Amniotic epithelial cell (primary cell): ENCODE data around the gene WEE2.
"Not testable (repeated sequence)": the region's sequence is repeated elsewhere in the genome, so short reads cannot be mapped to it uniquely, and the experiment has no call there.

Experiments used
- DNase-seq: peaks from one replicate; pipeline ENCODE4 v3.0.0-alpha.2; 2010; ENCODE audit warnings: low read depth

The WEE2 gene

DNA sequence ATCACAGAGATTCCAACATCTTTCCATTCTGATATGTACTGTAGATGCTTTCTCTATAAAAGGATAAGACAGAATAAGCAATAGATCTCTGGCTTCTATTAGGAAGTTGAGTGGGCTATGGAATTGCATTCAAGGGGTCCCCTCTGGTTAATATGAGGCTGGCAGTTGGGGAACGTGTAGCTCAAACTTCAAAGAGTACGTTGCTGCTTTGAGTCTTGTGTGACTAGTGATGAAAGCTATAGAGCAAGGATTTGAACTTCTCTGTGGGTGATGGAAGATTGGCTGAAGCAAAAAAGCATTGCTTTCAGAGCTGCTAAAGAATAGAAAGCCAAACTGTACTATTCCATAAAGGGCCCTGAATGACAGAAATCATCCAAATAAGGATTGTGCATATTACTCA is 6.4 kb downstream of the WEE2 start:
- no peak for DNase-seq

DNA sequence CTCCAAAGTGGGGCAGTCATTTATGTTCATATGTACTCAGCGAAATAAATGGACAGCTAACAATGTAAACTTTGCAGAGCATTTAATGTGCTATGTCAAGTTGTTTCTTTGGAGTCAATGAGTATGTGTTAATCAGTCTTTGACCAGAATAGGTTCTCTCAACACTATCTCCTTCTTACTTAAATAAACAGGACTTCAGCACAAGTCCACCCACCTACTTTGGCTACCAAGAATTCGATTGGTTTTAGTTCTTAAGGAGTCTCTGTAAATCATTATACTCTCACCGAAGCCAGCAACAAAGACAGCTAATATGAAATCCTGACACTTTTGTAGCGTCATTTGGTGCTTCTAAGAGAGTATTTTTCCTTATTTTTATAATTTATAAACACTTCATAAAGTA is 6.9 kb downstream of the WEE2 start:
- no peak for DNase-seq

DNA sequence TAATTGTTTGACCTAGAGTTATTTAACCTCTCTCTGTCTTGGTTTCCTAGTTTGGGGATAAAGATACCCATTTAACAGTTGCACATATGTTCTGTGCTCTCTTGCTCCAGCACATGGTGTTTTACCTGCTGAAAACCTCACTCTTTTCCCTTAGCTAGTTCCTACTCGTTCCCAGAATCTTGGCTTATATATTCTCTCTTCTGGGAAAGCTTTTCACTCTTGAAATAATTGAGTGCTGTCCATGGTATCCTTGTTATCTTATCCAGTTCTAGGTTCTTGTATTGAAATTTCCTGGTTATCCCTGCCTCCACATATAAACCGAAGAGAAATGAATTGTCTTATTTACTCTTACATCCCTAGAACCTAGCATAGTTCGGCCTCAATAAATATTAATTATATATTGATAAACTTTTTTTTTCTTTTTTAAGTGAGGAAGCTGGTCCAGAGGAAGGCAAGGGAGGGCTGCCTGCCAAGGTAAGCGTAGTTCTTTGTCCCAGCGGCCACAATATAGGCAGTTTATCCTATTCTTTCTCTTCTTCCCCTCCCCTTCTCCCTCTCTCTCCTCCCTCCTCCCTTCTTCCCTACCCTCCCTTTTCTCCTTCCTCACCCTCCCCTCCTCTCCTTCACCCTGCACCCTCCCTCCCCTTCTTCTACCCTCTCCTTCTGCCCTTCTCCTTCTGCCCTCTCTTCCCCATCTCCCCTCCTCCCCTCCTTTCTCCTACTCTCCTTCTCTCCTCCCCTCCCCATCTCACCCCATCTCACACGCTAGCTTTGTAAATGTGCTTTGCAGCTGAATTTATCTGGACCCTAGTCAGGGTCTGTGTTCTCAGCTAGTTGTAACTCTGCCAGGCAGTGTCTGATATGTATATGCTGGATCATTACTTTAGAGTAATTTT is 7.9 kb downstream of the WEE2 start:
- DNase-seq, result no peak

DNA sequence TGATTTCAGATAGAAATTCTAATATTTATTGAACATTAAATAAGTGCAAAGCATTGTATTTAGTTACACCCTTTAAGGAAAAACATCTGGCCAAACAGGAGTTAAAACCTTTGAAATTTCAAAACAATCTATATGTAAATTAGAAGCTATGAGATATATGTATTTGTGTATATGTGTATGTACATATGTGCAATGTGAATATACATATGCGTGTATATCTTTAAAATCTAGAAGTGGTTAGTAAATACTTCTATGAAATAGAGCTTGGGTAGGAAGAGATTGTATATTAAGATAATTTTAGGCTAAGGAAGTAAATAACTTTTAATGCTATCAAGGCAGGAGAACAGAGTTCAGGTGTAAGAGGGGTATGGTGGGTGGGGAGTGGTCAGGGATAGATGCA is 9.3 kb downstream of the WEE2 start:
- no peak for DNase-seq

DNA sequence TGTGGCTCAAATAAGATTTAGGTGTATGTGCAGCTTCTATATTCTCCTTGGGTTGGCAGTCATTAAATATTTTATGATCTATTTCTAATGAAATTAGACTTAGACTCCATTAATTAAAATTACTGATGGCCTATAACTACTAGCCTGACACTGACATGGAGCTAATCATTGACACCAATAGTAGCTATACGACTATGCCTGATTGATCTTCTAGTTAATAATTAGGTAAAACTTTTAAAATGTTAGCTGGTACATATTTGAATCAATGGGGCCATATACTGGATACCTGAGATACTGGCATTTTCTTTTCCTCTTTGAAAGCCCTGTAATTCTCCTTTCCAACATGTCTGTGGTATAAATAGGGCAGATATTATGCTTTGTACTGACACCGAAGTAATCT is 14.4 kb downstream of the WEE2 start:
- no peak for DNase-seq

DNA sequence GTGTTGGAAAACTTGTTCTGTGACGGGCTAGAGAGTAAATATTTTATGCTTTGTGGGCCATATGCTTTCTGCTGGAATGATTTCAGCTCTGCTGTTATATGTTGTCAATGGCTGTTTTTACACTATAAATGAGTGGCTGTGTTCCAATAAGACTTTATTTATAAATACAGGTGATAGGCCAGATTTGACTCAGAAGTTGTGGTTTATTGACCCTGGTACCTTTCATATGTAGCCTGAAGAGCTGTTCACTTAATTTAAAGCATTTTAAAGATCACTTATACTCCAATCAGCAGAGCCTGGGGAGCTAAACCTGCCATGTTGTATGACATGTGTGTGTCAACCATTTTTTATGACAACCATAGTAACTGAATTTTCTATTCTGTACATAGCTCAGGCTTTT is 20.9 kb downstream of the WEE2 start:
- DNase-seq, result no peak

DNA sequence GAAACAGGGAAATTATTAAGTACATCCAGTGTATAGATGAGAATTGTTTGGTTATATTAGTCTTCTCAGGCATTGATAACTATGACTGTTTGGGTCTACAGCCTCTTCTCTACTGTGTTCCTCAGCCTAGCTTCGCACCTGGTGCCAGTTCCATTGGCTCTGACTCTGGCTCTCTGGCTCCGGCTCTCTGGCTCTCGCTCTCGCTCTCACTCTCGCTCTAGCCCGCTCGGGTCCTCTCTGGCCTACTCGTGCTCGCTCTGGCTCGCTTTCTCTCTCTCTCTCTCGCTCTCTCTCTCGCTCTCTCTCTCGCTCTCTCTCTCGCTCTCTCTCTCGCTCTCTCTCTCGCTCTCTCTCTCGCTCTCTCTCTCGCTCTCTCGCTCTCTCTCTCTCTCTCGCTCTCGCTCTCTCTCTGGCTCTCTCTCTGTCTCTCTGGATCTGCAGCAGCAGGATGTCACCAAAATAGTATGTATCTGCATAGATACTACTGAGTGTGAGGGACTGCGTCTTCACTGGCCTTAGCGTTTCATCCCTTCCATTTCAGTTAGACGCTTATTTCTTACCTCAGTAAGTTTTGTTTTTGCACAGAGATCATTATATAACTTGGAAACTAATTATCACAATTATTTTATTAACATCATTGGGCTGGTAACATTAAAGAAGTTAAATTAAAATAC is 23.5 kb downstream of the WEE2 start:
- DNase-seq, result peak; percentile 32

DNA sequence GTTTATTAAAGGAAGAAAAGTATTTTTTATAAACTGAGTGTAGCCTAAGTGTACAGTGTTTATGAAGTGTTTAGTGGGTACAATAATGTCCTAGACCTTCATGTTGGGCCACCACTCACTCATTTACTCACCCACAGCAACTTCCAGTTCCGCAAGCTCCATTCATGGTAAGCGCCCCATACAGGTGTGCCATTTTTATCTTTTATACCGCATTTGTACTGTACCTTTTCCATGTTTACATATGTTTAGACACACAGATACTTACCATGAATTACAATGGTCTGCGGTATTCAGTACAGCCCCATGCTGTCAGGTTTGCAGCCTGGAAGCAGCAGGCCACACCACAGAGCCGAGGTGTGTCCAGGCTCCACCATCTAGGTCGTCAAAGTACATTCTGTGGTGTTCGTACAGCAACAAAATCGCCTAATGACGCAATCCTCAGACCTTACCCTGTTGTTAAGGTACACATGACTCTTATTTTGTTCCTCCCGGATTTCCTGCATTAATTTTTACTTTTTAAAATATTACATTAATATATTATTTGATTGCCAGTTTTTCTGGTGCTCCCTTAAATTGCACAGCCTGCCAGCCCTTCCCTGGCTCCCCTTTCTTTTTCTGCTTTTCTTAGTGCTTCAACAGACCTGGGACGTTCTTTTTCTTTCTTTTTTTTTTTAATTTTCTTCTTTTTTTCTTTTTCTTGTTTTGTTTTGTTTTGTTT is 29.1 kb downstream of the WEE2 start:
- DNase-seq, result peak; percentile 43

DNA sequence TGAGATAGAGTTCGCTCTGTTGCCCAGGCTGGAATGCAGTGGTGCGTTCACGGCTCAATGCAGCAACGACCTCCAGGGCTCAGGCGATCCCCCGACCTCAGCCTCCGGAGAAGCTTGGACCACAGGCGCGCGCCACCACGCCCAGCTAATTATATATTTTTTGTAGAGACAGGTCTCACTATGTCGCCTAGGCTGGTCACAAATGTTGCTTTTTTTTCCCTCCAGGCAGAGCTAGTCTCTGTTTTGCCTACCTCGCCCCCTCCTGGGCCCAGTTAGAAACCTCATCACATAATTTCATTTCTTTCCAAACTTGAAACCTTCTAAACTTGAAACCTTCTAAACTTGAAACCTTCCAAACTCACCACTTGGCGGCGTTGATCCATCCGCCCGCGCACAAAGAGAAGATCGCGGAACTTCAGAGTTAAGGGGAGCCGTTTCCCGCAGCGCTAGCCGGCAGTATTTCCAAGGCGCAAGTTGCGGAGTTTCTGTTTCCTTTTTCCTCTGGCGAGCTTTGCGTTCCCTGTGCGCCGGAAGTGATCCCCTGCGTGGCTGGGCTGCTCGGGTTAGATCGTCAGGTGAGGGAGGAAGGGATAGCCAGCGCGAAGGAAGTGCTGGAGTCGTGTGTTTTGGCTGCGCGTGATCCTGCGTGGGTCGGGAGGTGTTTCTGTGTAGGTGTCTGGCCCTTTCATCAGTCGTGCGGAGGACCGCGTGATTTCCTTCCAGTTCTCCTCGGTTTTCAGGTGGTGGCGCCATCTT is 29.9 kb downstream of the WEE2 start, which contains the start of gene SSBP1:
TSS of gene SSBP1 (plus strand) at position 523 of the 756 bp plus-strand sequence. CDS start 809 bp downstream, outside the sequence.
- peak; percentile 95 for DNase-seq

DNA sequence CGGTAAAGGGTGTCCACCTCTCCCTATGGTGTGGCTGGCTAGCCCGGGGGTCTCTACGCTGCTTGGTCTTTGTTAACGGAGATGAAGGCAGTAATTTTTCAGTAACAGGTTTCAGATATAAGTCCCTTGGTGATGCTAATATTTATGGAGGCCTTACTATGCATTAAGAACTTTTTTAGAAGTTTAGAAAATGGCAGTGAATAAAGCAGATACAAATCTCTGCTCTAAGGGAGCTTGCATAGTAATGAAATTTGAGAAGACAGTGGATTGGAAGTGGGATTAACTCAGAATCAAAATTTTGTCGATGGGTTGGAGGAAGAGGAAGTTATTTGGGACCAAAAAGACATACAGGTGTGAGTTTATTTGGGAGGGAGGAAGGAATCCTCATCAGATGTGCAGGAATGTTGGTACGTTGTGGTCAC is 30.4 kb downstream of the WEE2 start:
- no peak for DNase-seq

DNA sequence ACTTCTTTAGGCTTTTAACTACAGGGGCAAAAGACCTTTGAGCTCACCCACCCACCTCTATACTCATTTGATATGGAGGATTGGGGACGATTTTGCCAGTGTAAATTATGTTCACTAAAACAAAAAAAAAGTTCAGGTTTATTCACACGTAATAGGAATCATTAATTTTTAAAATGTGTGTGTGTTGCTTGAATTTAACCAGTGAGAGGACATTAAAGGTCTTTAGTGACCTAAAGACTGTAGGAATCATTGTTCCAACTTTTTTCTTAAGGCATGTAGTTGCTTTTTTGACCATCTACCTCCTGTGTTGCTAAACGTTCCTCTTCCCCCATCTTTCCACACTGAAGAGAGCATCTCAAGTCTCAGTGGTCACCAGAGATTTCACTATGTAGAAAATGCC is 31.1 kb downstream of the WEE2 start:
- DNase-seq, result no peak

DNA sequence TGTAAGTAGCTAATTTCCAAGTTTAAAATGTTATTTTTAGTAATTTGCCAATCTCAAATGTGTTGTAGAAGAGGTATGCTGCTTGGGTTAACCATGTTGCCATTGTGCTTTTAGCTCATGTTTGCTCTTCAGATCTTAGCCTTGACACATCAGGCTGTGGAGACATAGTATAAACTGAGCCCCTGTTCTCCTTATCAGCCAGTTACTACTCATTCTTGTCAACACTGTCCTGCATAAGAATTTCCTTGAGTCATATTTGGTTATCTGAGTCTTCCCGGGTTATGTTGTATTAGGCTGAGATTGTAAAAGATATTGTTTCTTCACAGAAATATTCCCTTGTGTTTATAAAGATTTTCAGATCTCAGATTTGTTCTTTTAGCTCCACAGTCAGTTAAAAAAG is 34.1 kb downstream of the WEE2 start:
- DNase-seq, result peak; percentile 86

DNA sequence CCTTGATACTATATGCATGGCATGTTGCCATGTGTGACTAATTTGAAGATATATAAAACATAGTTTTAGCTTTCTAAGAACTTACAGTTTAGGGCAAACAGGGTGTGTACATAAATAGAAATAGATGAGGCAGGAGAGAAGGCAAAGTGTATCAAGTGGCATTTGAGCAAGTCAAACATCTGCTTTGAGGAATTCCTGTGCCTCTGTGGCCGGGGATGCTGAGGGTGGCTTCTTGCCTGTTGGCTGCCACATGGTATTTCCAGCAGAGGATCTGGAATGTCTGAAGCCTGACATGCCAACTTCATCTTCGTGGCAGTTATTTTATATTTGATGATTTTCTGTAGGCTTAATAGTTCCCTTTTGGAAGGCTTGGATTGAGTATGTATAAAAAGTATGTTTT is 36.0 kb downstream of the WEE2 start:
- DNase-seq, result no peak

DNA sequence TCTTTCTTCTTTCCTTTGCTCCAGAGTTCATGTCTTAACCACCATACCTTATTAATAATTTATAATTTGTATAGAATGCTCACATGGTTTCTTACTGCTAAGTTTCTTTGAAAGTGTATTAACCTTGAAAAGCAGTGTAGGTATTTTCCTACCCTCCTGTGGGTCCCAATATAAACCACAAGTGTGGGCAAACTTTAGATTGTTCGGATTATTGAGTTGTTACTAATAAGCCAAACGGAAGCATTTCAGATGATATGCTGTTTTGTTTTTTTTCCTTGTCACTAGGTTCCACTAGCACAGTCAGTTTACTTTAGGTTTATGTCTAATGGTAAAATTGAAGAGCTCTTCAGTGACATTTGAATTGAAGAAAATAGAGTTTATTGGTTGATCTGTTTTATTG is 40.2 kb downstream of the WEE2 start:
- peak; percentile 53 for DNase-seq

DNA sequence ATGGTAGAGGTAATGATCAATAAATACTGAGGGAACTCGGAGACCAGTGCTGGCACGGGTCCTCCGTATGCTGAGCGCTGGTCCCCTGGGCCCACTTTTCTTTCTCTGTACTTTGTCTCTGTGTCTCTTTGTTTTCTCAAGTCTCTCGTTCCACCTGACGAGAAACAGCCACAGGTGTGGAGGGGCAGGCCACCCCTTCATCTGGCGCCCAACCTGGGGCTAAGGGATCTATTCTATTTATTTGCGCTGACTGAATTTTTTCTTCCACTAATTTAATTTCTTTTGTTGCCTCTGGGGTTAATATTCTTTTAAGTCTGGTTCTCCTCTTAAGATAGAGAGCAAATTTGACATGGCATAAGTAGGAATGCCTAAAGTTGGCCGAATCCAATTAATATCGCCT is 43.8 kb downstream of the WEE2 start:
- DNase-seq, result peak; percentile 24

DNA sequence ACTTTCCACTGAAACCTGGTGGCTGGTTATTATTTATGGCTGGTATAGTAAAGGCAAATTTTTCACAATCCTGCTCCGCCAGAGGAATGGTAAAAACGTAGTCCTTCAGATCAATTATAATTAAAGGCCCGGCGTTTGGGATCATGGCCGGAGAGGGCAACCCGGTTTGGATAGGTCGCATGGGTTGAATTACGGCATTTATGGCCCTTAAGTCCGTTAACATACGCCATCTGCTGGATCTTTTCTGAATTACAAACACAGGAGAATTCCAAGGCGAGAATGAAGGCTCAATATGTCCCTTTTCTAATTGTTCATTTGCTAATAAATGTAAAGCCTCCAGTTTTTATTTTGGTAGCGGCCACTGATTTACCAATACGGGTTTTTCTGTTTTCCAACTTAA is 44.5 kb downstream of the WEE2 start:
- DNase-seq, result no peak

DNA sequence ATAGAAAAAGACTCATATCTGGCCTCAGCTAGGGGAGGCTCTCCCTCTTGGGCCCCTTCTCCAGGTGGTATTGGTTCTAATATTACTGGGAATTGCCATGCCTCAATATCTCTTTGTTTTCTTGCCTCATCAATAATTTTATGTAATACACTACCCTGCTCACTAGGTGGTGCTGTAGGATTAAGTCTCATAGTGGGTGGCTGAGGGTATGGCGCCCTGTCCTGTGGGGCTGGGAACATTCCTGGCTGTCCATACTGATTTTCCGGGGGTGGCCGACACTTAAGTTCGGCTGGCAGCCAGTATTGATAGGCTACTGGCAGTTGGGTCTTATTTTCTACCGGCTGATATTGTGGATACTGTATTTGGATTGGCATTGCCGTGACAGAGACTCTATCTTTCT is 46.8 kb downstream of the WEE2 start:
- DNase-seq, result peak; percentile 12

DNA sequence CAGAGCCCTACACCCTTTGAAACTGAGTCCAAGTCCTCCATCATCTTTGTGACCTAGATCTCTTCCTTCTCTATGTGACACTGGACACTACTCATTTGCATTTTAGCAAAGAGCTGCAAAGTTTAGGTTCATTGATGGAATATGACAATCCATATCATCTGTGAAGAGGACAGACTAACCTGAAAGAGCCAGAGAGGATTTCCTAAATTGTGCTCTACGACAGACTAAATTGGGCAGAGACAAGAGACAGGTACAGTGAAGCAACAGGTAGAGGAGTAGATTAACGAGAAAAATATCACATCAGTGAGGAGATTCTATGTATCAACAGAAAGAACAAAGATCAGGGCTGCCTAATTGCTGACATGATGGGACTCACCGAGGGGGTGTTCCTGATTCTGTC is 55.6 kb downstream of the WEE2 start, which contains the start of gene TAS2R3:
TSS of gene TAS2R3 (plus strand) at position 301 of the 400 bp plus-strand sequence. CDS start at position 363, 62 bp downstream.
- no peak for DNase-seq

DNA sequence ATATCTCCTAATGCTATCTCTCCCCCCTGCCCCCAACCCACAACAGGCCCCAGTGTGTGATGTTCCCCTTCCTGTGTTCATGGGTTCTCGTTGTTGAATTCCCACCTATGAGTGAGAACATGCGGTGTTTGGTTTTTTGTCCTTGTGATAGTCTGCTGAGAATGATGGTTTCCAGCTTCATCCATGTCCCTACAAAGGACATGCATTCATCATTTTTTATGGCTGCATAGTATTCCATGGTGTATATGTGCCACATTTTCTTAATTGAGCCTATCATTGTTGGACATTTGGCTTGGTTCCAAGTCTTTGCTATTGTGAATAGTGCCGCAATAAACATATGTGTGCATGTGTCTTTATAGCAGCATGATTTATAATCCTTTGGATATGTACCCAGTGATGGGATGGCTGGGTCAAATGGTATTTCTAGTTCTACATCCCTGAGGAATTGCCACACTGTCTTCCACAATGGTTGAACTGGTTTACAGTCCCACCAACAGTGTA is 62.0 kb downstream of the WEE2 start:
- DNase-seq, result not testable (repeated sequence)

DNA sequence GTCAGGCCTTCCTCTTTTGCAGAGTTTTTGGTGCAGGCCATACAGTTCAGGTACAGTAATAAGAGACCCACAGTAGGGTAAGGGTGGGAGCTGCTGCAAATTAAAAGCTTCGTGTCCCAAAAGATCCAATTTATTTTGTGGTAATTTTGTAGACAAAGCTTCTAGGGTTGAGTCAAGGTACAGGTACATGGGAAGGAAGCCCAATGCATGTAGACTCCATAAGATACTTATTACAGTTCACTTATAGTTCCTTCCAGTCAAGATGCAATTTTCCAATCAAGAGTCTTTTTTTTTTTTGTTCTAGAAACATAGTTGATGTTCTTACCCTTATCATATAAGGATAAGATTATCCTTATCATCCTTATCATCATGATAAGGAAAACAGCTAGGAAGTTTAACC is 68.2 kb downstream of the WEE2 start, which contains the start of gene TAS2R4:
TSS of gene TAS2R4 (plus strand) at position 301 of the 400 bp plus-strand sequence. CDS start 1,815 bp downstream, outside the sequence.
- DNase-seq, result no peak
